Gastroesophageal sphincter (tissue), 4 donors: ENCODE data around the gene ATP2C1. TPM values are rescaled to one million over a fixed set of nuclear protein-coding genes. Genes with fewer than 3 reads are reported as not detected.

Experiments used
- ATAC-seq: fragments of 150-250 bp; one replicate; pipeline ENCODE4 v1.9.1; 2016; ENCODE audit warnings: mild to moderate bottlenecking, moderate library complexity
- H3K27ac ChIP-seq, 4 donors: fragments of 200-600 bp; sonication (generic) in 3 of 4; 1 replicate in 3 of 4; 2 replicates in 1 of 4; pipeline ENCODE4 v1.5.1; 2016 to 2019
- H3K27me3 ChIP-seq: fragments of 200-600 bp; sonication (generic); one replicate; pipeline ENCODE4 v1.5.1; 2019
- H3K36me3 ChIP-seq, 2 donors: fragments of 200-600 bp; sonication (generic); one replicate each; pipeline ENCODE4 v1.5.1; 2019; ENCODE audit warnings: control low read depth in 1 of 2
- H3K4me1 ChIP-seq, 3 donors: fragments of 200-600 bp; sonication (generic); 1 replicate in 2 of 3; 2 replicates in 1 of 3; pipeline ENCODE4 v1.5.1; 2016 to 2019; ENCODE audit warnings: control low read depth in 2 of 3
- H3K4me3 ChIP-seq, 2 donors: fragments of 200-600 bp; sonication (generic); one replicate each; pipeline ENCODE4 v1.5.1; 2019; ENCODE audit warnings: mild to moderate bottlenecking in 1 of 2, moderate library complexity in 1 of 2
- H3K9me3 ChIP-seq, 3 donors: fragments of 200-600 bp; sonication (generic); one replicate each; pipeline ENCODE4 v1.5.1; 2017 to 2019; ENCODE audit warnings: control low read depth in 2 of 3
- EP300 ChIP-seq: sonication (generic); formaldehyde crosslinking; IDR thresholded peaks from one replicate; pipeline ENCODE4 v1.6.1; 2017; ENCODE audit warnings: antibody characterized with exemption, mild to moderate bottlenecking
- POLR2A ChIP-seq, 2 donors: fragments of 450-650 bp; IDR thresholded peaks; one replicate each; pipeline ENCODE4 v1.6.1; 2017; ENCODE audit warnings: antibody characterized with exemption in 2 of 2, mild to moderate bottlenecking in 2 of 2, moderate library complexity in 1 of 2
- POLR2AphosphoS5 ChIP-seq: sonication (generic); formaldehyde crosslinking; IDR thresholded peaks from one replicate; pipeline ENCODE4 v1.6.1; 2017; ENCODE audit warnings: antibody characterized with exemption
- WGBS, 2 donors: methylation state at CpG; one replicate each; pipeline ENCODE4 v1.1.5; 2018; ENCODE audit warnings: low coverage in 1 of 2; 5-methylcytosine and 5-hydroxymethylcytosine counted together
- total RNA-seq, 4 donors: library from RNA; depleted of rRNA; stranded (reverse); fragments of >200 nt; gene quantifications; one replicate each; pipeline ENCODE4 v1.1.0, GENCODE V29; 2016
- TF ChIP-seq, protein P1 (sequence below), 4 experiments: fragments of 200-600 bp in 2 of 4; fragments of 450-650 bp in 2 of 4; sonication (generic) in 1 of 4; IDR thresholded peaks; one replicate each; pipeline ENCODE4 v1.5.1; 2017 to 2019; ENCODE audit warnings: antibody characterized with exemption in 4 of 4, mild to moderate bottlenecking in 2 of 4, moderate library complexity in 2 of 4

The ATP2C1 gene
- total RNA-seq, 4 donors from 2014 or later: 36.7 to 56.6 (median 44.8) TPM

DNA sequence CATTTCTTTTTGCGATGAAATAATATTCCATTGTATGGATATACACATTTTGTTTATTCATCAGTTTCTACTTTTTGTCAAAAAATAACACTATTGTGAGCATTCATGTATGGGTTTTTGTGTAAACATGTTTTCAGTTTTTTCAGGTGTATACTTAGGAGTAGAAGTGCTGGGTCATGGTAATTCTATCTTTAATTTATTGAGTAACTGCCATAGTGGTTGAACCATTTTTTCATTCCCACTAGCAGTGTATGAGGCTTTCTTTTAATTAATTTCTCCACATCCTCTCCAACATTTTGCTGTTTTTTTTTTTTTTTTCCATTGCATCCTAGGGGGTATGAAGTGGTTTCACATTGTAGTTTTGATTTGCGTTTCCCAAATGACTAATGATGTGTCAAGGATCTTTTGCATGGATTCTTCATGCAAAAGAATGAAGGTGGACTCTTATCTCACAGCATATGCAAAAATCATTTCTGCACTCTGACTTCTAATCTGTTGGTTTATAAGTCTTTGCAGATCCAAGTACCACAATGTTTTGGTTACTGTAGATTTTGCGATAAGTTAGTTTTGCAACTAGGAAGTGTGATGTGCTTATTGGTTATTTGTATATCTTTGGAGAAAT is 12.6 kb downstream of the ATP2C1 start:
- Histone ChIP-seq H3K4me3 (no peak overlapping the region), H3K4me1 (peaks cover 0 to 47% (median 3%) of the 10 kb centered on the region in 3 donors), H3K36me3 (no peaks in the 10 kb centered on the region), H3K27ac (no peak overlapping the region), H3K27me3 (no peaks in the 10 kb centered on the region), H3K9me3 (no peaks in the 10 kb centered on the region)
- 98 to 100% methylated on average over 2 to 3 of the region's 3 CpGs for WGBS, 2 donors
- TF ChIP-seq EP300: no peak
- TF ChIP-seq, protein P1, sequence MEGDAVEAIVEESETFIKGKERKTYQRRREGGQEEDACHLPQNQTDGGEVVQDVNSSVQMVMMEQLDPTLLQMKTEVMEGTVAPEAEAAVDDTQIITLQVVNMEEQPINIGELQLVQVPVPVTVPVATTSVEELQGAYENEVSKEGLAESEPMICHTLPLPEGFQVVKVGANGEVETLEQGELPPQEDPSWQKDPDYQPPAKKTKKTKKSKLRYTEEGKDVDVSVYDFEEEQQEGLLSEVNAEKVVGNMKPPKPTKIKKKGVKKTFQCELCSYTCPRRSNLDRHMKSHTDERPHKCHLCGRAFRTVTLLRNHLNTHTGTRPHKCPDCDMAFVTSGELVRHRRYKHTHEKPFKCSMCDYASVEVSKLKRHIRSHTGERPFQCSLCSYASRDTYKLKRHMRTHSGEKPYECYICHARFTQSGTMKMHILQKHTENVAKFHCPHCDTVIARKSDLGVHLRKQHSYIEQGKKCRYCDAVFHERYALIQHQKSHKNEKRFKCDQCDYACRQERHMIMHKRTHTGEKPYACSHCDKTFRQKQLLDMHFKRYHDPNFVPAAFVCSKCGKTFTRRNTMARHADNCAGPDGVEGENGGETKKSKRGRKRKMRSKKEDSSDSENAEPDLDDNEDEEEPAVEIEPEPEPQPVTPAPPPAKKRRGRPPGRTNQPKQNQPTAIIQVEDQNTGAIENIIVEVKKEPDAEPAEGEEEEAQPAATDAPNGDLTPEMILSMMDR (IDR thresholded peaks at IDR 0.05): no peak
- TF ChIP-seq POLR2A (IDR thresholded peaks at IDR 0.05): no peak
- TF ChIP-seq POLR2AphosphoS5: no peak
- ATAC-seq: no peak

DNA sequence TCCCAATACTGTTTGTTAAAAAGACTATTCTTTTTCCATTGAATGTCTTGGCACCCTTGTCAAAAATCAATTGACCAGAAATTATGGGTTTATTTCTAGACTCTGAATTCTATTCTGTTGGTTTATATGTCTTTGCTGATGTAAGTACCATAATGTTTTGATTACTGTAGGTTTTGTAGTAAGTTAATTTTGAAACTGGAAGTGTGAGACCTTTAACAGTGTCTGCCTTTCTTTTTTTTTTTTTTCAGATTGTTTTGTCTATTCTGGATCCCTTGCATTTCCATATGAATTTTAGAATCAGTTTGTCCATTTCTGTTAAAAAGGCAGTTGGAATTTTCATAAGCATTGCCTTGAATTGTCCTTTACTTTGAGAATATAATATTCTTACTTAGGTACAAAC is 13.6 kb downstream of the ATP2C1 start:
- ATAC-seq: no peak
- no peaks in the 10 kb centered on the region for H3K36me3 ChIP-seq
- no peaks in the 10 kb centered on the region for H3K27me3 ChIP-seq
- H3K4me3 ChIP-seq: no peak overlapping the region
- H3K4me1 ChIP-seq: peaks cover 0 to 41% (median 3%) of the 10 kb centered on the region in 3 donors
- no peak overlapping the region for H3K27ac ChIP-seq
- no peaks in the 10 kb centered on the region for H3K9me3 ChIP-seq
- TF ChIP-seq, protein P1 (IDR thresholded peaks at IDR 0.05): no peak
- TF ChIP-seq EP300: no peak
- no peak for TF ChIP-seq POLR2A (IDR thresholded peaks at IDR 0.05)
- no peak for TF ChIP-seq POLR2AphosphoS5

DNA sequence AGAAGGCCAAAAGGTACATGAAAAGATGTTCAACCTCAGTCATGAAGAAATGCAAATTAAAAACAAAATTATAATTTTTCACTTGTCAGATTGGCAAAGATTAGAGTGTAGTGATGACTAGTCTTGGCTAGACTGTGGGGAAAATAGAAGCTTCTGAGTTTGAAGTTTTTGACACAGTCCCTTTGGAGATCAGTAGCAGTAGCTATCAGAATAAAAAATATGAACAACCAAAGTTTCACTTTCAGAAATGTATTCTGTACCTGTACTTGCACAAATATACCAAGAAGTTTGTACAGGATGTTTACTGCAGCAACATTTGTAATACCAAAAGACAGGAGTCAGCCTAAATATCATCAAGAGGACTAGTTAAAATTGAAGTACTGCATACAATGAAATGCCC is 14.1 kb downstream of the ATP2C1 start:
- no peak overlapping the region for H3K27ac ChIP-seq
- no peaks in the 10 kb centered on the region for H3K27me3 ChIP-seq
- H3K4me1 ChIP-seq: peaks cover 0 to 41% (median 3%) of the 10 kb centered on the region in 3 donors
- H3K4me3 ChIP-seq: no peak overlapping the region
- ATAC-seq: no peak
- no peak for TF ChIP-seq POLR2A (IDR thresholded peaks at IDR 0.05)
- TF ChIP-seq, protein P1 (IDR thresholded peaks at IDR 0.05): no peak
- TF ChIP-seq EP300: no peak
- TF ChIP-seq POLR2AphosphoS5: no peak
- H3K36me3 ChIP-seq: no peaks in the 10 kb centered on the region
- H3K9me3 ChIP-seq: no peaks in the 10 kb centered on the region

DNA sequence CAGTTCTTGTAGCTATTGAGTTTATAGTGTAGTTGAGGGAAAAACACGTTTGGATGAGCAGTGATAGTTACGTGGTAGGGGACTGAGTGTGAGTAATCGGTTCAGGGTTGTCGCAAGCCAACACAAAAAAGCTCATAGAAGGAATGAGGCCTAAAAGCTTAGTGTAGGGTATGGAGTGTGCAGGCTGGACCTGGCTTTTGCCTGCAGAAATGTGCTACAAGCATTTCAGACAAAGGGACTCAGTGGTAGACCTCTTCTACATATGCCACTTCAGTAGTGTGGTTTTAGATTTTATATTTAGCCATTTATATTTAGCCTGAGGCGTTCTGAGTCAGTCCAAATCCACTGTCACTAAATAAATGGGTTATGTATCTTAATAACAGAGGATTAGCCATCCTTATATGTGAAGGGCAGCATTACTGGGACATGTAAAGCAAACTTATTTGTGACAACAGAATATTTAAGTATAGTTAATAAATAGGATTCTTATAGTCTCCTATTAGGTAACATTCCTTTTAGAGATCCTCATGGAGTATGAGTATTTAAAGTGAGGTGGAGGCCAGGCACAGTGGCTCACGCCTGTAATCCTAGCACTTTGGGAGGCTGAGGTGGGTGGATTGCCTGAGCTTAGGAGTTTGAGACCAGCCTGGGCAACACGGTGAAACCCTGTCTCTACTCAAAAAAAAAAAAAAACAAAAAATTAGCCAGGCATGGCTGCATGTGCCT is 21.8 kb downstream of the ATP2C1 start:
- no peaks in the 10 kb centered on the region for H3K27me3 ChIP-seq
- TF ChIP-seq EP300 (no peak), POLR2A (IDR thresholded peaks at IDR 0.05) (no peak), POLR2AphosphoS5 (no peak)
- TF ChIP-seq, protein P1 (IDR thresholded peaks at IDR 0.05): no peak
- H3K4me3 ChIP-seq: no peak overlapping the region
- peaks cover 0 to 31% (median 0%) of the 10 kb centered on the region in 3 donors for H3K4me1 ChIP-seq
- no peaks in the 10 kb centered on the region for H3K36me3 ChIP-seq
- no peak overlapping the region for H3K27ac ChIP-seq
- no peak for ATAC-seq
- no peaks in the 10 kb centered on the region for H3K9me3 ChIP-seq
- 57 to 82% methylated on average over 5 to 7 of the region's 7 CpGs for WGBS, 2 donors
